ENCODE data around the gene LSM7.
A peak's percentile ranks its signal among the peaks of the same experiment; 100 is the strongest.
"Not testable (repeated sequence)": the region's sequence is repeated elsewhere in the genome, so short reads cannot be mapped to it uniquely, and the experiment has no call there.

LSM7 gene

DNA sequence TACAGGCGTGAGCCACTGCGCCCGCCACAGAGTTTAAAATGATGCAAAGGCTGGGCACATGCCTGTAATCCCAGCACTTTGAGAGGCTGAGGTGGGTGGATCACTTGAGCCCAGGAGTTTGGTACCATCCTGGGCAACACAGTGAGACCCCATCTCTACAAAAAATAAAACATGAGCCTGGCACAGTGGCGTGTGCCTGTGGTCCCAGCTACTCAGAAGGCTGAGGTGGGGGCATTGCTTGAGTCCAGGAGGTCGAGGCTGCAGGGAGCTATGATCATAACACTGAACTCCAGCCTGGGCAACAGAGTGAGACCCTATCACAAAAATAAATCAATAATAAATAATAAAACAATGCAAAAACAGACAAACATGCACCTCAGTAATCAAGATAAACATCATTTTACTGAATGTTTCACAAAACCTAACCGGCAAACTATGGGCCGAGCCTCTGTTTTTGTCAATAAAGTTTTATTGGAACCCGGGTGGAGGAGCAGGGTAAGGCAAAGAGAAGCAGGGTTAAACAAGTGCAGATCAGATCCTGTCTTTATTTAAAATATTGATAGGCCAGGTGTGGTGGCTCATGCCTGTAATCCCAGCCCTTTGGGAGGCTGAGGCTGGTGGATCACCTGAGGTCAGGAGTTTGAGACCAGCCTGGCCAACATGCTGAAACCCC lies 44.4 kb downstream of the LSM7 start:
- in situ Hi-C loops (cut with HindIII; ENCODE audit: low pct_ligation_motif_present, low sequenced_read_pairs): no loop called here
- TF ChIP-seq, protein P1, sequence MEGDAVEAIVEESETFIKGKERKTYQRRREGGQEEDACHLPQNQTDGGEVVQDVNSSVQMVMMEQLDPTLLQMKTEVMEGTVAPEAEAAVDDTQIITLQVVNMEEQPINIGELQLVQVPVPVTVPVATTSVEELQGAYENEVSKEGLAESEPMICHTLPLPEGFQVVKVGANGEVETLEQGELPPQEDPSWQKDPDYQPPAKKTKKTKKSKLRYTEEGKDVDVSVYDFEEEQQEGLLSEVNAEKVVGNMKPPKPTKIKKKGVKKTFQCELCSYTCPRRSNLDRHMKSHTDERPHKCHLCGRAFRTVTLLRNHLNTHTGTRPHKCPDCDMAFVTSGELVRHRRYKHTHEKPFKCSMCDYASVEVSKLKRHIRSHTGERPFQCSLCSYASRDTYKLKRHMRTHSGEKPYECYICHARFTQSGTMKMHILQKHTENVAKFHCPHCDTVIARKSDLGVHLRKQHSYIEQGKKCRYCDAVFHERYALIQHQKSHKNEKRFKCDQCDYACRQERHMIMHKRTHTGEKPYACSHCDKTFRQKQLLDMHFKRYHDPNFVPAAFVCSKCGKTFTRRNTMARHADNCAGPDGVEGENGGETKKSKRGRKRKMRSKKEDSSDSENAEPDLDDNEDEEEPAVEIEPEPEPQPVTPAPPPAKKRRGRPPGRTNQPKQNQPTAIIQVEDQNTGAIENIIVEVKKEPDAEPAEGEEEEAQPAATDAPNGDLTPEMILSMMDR (IDR thresholded peaks at IDR 0.05; ENCODE audit: low read depth, low read length, missing control alignments): no peak

DNA sequence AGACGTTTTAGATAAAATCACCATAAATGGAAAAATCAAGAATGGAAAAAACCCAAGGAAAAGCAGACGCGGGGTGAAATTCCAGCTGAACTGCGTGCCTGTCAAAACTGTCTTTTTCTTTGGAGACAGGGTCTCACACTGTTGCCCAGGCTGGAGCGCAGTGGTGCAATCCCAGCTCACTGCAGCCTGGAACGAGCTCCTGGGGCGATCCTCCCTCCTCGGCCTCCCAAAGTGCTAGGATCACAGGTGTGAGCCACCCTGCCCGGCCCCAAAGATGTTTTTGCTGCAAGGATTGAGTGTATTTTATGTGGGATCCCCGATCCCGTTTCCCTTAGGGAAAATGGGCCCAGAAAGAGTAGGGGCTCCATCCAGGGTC lies 45.5 kb downstream of the LSM7 start:
- no peak for DNase-seq

More for the DNA sequence above, 44.4 kb downstream of the LSM7 start:
- no peak overlapping the region for H3K27ac ChIP-seq
- DNase-seq: no peak
- H3K4me3 ChIP-seq (ENCODE audit: low read depth, low read length): no peak overlapping the region
- H3K27me3 ChIP-seq (replicated peaks): peaks cover 9% of the 10 kb centered on the region
- no peaks in the 10 kb centered on the region for H3K36me3 ChIP-seq (replicated peaks)

DNA sequence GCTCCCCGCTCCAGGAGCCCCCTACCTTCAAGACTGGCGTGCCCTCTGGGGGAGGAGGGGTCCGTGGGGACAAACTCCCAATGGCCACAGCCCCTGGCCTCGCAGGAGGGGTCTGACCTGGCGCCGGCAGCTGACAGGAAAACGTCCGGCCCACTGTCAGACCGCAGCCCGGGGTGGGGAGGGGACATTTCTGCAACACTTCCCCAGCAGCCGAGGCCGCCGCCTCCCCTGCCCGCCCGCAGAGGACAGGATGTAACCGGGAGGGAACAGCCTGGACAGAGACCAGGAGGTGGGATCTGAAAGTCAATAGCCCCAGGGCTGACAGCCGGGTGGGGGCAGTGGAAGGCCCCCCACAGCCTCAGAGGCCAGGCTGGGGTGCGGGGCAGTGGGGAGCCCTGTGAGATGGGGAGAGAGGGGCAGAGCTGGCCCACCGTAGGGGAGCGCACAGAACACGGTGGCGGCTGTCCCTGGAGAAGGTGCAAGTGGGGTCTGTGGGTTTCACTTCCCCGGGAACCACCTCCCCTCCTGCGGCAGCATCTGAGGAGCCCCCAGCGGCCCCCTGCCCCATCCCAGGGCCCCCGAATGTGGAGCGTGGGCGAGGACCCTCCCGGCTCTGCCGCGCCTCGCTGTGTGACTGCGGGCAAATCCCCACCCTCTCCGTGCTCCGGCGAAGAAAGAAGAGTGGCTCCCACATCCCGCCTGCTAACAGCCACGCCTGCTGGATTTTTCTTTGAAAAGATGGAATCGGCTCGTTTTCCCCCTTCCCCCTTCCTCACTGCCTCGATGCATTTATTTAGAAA lies 46.1 kb downstream of the LSM7 start, which contains the start of gene PEAK3:
Gene PEAK3 (minus strand): TSS at position 114 of the 800 bp plus-strand sequence. CDS start 1,244 bp downstream, outside the sequence.
- Histone ChIP-seq H3K27ac (no peak within 1 kb of the TSS), H3K4me3 (ENCODE audit: low read depth, low read length) (peak within 1 kb of the TSS; percentile 47), H3K27me3 (replicated peaks) (no peaks in the 10 kb centered on the region), H3K36me3 (replicated peaks) (no peaks in the 10 kb centered on the region)
- in situ Hi-C loops (cut with HindIII; ENCODE audit: low pct_ligation_motif_present, low sequenced_read_pairs): no loop called here
- no peak for DNase-seq
- TF ChIP-seq, protein P1 (IDR thresholded peaks at IDR 0.05; ENCODE audit: low read depth, low read length, missing control alignments): no peak

More for the DNA sequence above, 45.5 kb downstream of the LSM7 start:
- no peaks in the 10 kb centered on the region for H3K27me3 ChIP-seq (replicated peaks)
- TF ChIP-seq, protein P1 (IDR thresholded peaks at IDR 0.05; ENCODE audit: low read depth, low read length, missing control alignments): no peak
- no peak overlapping the region for H3K27ac ChIP-seq
- no peak overlapping the region for H3K4me3 ChIP-seq (ENCODE audit: low read depth, low read length)
- H3K36me3 ChIP-seq (replicated peaks): no peaks in the 10 kb centered on the region
- in situ Hi-C loops (cut with HindIII; ENCODE audit: low pct_ligation_motif_present, low sequenced_read_pairs): no loop called here

DNA sequence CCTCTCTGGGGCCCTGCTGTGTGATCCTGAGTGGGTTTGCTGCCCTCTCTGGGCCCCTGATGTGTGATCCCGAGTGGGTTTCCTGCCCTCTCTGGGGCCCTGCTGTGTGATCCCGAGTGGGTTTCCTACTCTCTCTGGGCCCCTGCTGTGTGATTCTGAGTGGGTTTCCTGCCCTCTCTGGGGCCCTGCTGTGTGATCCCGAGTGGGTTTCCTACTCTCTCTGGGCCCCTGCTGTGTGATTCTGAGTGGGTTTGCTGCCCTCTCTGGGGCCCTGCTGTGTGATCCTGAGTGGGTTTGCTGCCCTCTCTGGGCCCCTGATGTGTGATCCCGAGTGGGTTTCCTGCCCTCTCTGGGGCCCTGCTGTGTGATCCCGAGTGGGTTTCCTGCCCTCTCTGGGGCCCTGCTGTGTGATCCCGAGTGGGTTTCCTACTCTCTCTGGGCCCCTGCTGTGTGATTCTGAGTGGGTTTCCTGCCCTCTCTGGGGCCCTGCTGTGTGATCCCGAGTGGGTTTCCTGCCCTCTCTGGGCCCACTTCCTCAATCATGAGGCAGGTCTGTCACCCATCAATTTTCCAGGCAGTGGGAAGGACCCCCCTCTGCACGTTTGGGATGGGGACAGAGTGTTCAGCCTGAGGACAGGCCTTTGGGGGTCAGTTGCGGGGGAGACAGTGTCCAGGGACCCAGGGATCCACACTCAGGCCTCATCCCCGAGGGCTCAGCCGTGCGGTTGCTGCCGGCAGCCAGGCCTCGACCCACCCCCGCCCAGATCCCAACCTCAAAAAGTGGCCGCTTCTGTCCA lies 46.9 kb downstream of the LSM7 start:
- H3K27me3 ChIP-seq (replicated peaks); in situ Hi-C loops (cut with HindIII; ENCODE audit: low pct_ligation_motif_present, low sequenced_read_pairs); DNase-seq; H3K36me3 ChIP-seq (replicated peaks); H3K27ac ChIP-seq: not testable (repeated sequence)
- peak overlapping the region; percentile 47 for H3K4me3 ChIP-seq (ENCODE audit: low read depth, low read length)

DNA sequence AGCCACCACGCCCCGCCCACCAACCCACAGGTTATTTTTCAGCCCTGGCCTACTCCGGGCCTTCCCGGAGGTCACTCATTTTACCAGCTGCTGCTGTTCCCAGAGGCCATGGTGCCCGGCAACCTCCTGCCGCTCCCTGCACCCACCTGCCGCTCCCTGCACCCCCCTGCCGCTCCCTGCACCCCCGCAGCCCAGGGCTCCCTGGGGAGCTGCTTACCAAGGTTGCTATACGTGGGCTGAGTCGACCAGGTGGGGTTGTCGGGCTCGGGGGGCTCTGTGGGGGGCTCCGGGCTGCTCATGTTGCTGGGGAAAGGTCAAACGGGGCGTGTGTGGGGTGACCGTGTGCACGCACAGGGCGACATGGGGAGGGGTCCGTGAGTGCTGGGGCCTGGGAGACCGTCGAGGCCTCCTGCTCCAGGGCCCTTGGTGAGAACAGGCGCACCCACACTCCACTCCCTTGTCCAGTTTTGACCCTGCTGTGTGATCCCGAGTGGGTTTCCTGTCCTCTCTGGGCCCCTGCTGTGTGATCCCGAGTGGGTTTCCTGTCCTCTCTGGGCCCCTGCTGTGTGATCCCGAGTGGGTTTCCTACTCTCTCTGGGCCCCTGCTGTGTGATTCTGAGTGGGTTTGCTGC lies 47.6 kb downstream of the LSM7 start:
- Histone ChIP-seq H3K36me3 (replicated peaks) (no peaks in the 10 kb centered on the region), H3K4me3 (ENCODE audit: low read depth, low read length) (no peak overlapping the region), H3K27me3 (replicated peaks) (no peaks in the 10 kb centered on the region), H3K27ac (no peak overlapping the region)
- in situ Hi-C loops (cut with HindIII; ENCODE audit: low pct_ligation_motif_present, low sequenced_read_pairs): no loop called here
- no peak for DNase-seq
- TF ChIP-seq, protein P1 (IDR thresholded peaks at IDR 0.05; ENCODE audit: low read depth, low read length, missing control alignments): no peak
